Lower leg skin (tissue), 4 donors: Measurements from ENCODE around the gene P2RX6. TPM values are rescaled to one million over a fixed set of nuclear protein-coding genes. Genes with fewer than 3 reads are reported as not detected.

Experiments
- DNase-seq, 2 donors: peaks; one replicate each; pipeline ENCODE4 v3.0.0-alpha.2; 2019; ENCODE audit warnings: low spot score in 2 of 2
- H3K4me3 ChIP-seq: fragments of 200-600 bp; sonication (generic); 2 replicates; pipeline ENCODE4 v1.5.1; 2017; ENCODE audit warnings: mild to moderate bottlenecking, low read depth; ENCODE audit not compliant: poor library complexity, severe bottlenecking
- POLR2A ChIP-seq, 2 donors: fragments of 450-650 bp; IDR thresholded peaks; one replicate each; pipeline ENCODE4 v1.6.1; 2016 to 2017; ENCODE audit warnings: antibody characterized with exemption in 2 of 2, mild to moderate bottlenecking in 1 of 2, moderate library complexity in 1 of 2
- WGBS, 2 donors: methylation state at CpG; one replicate each; pipeline ENCODE4 v1.1.5; 2018; 5-methylcytosine and 5-hydroxymethylcytosine counted together
- intact Hi-C: fragments of 100-400 bp; cut with DNase I; formaldehyde crosslinking; loops from one replicate; pipeline ENCODE4 v1.15.0; 2023; ENCODE audit warnings: low total_unique reads
- microRNA counts, 2 donors: library from miRNA; unstranded; fragments of <30 nt; microRNA quantifications; one replicate each; lab custom pipeline; 2016
- microRNA-seq, 2 donors: library from miRNA; unstranded; fragments of <30 nt; microRNA quantifications; one replicate each; pipeline ENCODE4, GENCODE V29; 2016; ENCODE audit warnings: borderline replicate concordance in 2 of 2, borderline number of aligned reads in 1 of 2
- total RNA-seq, 4 donors: library from RNA; depleted of rRNA; stranded (reverse); fragments of >200 nt; gene quantifications; one replicate each; pipeline ENCODE4 v1.1.0, GENCODE V29; 2016
- TF ChIP-seq, protein P1 (sequence below), 3 donors: fragments of 450-650 bp; IDR thresholded peaks; one replicate each; pipeline ENCODE4 v1.5.1; 2016; ENCODE audit warnings: antibody characterized with exemption in 3 of 3, mild to moderate bottlenecking in 3 of 3, moderate library complexity in 2 of 3

Gene P2RX6
- total RNA-seq, 4 donors from 2014 or later = 0.12 to 2.6 (median 0.87) TPM

DNA sequence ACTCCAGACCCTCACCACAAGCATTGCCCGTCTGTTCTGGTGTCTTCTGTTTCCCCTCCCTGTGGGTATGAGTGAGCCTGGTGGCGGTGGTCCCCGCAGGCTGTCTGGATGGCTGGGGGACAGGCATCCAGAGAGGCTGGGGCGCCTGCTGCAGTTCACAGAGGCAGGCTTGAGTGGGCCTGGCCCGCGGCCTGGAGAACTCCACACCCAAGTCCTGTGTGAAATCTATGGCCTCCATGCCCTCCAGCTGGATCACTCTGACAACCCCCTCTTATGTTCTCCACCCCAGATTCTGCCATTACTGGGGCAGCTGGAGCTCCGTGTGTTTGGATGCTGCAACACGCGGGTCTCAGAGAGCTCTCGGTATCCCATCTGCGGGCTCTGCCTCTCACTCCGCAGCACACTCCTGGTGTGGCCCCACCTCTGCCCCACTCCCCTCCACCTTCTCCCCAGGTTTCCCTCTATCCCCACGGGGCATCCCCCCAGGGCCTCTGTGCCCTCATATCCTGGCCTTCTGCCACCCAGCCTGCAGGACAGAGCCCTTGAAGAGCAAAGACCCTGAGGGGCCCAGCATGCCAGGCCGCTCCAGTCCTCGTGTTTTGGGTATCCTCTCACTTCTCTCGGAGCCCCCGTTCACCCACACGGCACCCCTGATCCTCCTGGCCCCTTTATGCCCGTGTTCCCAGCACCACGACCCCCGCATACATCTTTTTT lies 62.1 kb downstream of the P2RX6 start:
- intact Hi-C loops = no loop called here
- H3K4me3 ChIP-seq = no peak overlapping the region
- DNase-seq = no peak
- TF ChIP-seq POLR2A (IDR thresholded peaks at IDR 0.05) = no peak
- TF ChIP-seq, protein P1, sequence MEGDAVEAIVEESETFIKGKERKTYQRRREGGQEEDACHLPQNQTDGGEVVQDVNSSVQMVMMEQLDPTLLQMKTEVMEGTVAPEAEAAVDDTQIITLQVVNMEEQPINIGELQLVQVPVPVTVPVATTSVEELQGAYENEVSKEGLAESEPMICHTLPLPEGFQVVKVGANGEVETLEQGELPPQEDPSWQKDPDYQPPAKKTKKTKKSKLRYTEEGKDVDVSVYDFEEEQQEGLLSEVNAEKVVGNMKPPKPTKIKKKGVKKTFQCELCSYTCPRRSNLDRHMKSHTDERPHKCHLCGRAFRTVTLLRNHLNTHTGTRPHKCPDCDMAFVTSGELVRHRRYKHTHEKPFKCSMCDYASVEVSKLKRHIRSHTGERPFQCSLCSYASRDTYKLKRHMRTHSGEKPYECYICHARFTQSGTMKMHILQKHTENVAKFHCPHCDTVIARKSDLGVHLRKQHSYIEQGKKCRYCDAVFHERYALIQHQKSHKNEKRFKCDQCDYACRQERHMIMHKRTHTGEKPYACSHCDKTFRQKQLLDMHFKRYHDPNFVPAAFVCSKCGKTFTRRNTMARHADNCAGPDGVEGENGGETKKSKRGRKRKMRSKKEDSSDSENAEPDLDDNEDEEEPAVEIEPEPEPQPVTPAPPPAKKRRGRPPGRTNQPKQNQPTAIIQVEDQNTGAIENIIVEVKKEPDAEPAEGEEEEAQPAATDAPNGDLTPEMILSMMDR (IDR thresholded peaks at IDR 0.05) = no peak
- 79 to 81% methylated on average over 21 of the region's 21 CpGs for WGBS, 2 donors

MicroRNA genes within 50 kb of the gene (microRNA counts, 767-probe panel; counts per million panel counts)
- microRNA hsa-miR-649 (lab: Ali Mortazavi, UCI) = 0 to 358 counts per million in 2 donors

Small RNAs within 50 kb of the gene (microRNA-seq; reads per million reads assigned to microRNA genes)
- gene MIR649 = 0 reads per million in 2 donors

Other genes starting within 250 kb of the P2RX6 start
- gene SERPIND1, start 241.1 kb upstream of the P2RX6 start, total RNA-seq = not detected
- gene PI4KA, start 156.4 kb upstream of the P2RX6 start, total RNA-seq = 10 to 100 TPM; 42.5 to 81.3 (median 66.1) TPM
- gene SNAP29, start 156.2 kb upstream of the P2RX6 start, total RNA-seq = 10 to 100 TPM; 25.0 to 34.4 (median 32.9) TPM
- gene CRKL, start 97.8 kb upstream of the P2RX6 start, total RNA-seq = 10 to 100 TPM; 54.3 to 94.1 (median 64.9) TPM
- 1 to 10 TPM in 2 of 4 donors, under 1 TPM in 1, not detected in 1; 0.15 to 3.7 (median 2.0) TPM for gene AIFM3, start 47.9 kb upstream of the P2RX6 start, total RNA-seq
- 10 to 100 TPM; 25.4 to 34.9 (median 28.4) TPM for gene LZTR1, start 32.9 kb upstream of the P2RX6 start, total RNA-seq
- 10 to 100 TPM; 23.3 to 48.2 (median 45.1) TPM for gene THAP7, start 13.0 kb upstream of the P2RX6 start, total RNA-seq
- 1 to 10 TPM; 1.5 to 4.5 (median 2.8) TPM for gene SLC7A4, start 17.4 kb downstream of the P2RX6 start, total RNA-seq
- gene LRRC74B, start 30.8 kb downstream of the P2RX6 start, total RNA-seq = not detected